GM13976 (cell line): Measurements from ENCODE around the gene CAMK1D.

ENCODE experiments used
- DNase-seq: peaks from one replicate; pipeline ENCODE4 v3.0.0; 2012; ENCODE audit warnings: low spot score
- CTCF ChIP-seq: IDR thresholded peaks from 2 replicates; pipeline ENCODE4 v1.5.1; 2012; ENCODE audit warnings: borderline replicate concordance, mild to moderate bottlenecking; ENCODE audit not compliant: insufficient read depth; ENCODE audit errors: extremely low read depth, missing control alignments, control extremely low read depth
- in situ Hi-C: fragments of 300-500 bp; cut with MboI; formaldehyde crosslinking; loops from one replicate; pipeline ENCODE4 v1.12.0; 2022; ENCODE audit warnings: low sequenced_read_pairs, mixed read lengths, inconsistent platforms; ENCODE audit not compliant: unreplicated experiment

CAMK1D gene

GRCh38 chr10:12661671-12662070 is 312.3 kb downstream of the CAMK1D start:
- no peak for DNase-seq
- in situ Hi-C loops, result no loop called here
- TF ChIP-seq CTCF, result no peak

GRCh38 chr10:12663863-12664262 is 314.5 kb downstream of the CAMK1D start:
- no peak for TF ChIP-seq CTCF
- DNase-seq, result no peak
- in situ Hi-C loops, result no loop called here

GRCh38 chr10:12665501-12665900 is 316.2 kb downstream of the CAMK1D start:
- no peak for DNase-seq
- TF ChIP-seq CTCF, result no peak
- in situ Hi-C loops, result no loop called here

GRCh38 chr10:12667052-12667451 is 317.7 kb downstream of the CAMK1D start:
- no peak for TF ChIP-seq CTCF
- in situ Hi-C loops, result no loop called here
- DNase-seq, result no peak

GRCh38 chr10:12668634-12669033 is 319.3 kb downstream of the CAMK1D start:
- in situ Hi-C loops, result no loop called here
- TF ChIP-seq CTCF, result no peak
- no peak for DNase-seq

GRCh38 chr10:12670004-12670403 is 320.7 kb downstream of the CAMK1D start:
- TF ChIP-seq CTCF, result no peak
- no peak for DNase-seq
- in situ Hi-C loops, result no loop called here

- DNase-seq, result no peak
- in situ Hi-C loops, result no loop called here
- no peak for TF ChIP-seq CTCF
Observed at GRCh38 chr10:12675186-12675585, 325.8 kb downstream of the CAMK1D start.
